Small intestine (tissue), 7 donors: ENCODE data around the gene DEK. TPM values are rescaled to one million over a fixed set of nuclear protein-coding genes. Genes with fewer than 3 reads are reported as not detected.

Source experiments
- DNase-seq, 2 donors: peaks; one replicate each; pipeline versions ENCODE4 v3.0.0 to v3.0.0-alpha.2; 2013
- FAIRE-seq: peaks from 2 replicates; lab custom pipeline; 2012; peaks lifted over from hg19 to GRCh38; lab: Jason Lieb, UNC
- H3K27ac ChIP-seq, 3 donors: one replicate each; pipeline ENCODE4 v1.5.1; 2013; ENCODE audit warnings: low read length in 2 of 3, mild to moderate bottlenecking in 2 of 3, control low read depth in 1 of 3, inconsistent platforms in 1 of 3, low read depth in 1 of 3, moderate library complexity in 1 of 3
- H3K27me3 ChIP-seq, 3 donors: one replicate each; pipeline ENCODE4 v1.6.1; 2013; ENCODE audit warnings: low read length in 3 of 3, inconsistent platforms in 1 of 3; ENCODE audit not compliant: control insufficient read depth in 3 of 3, insufficient read depth in 3 of 3
- H3K36me3 ChIP-seq, 3 donors: one replicate each; pipeline ENCODE4 v1.6.1; 2013; ENCODE audit warnings: low read length in 3 of 3, inconsistent platforms in 1 of 3, low read depth in 1 of 3, mild to moderate bottlenecking in 1 of 3, moderate library complexity in 1 of 3; ENCODE audit not compliant: control insufficient read depth in 3 of 3, insufficient read depth in 2 of 3
- H3K4me1 ChIP-seq, 3 donors: one replicate each; pipeline ENCODE4 v1.6.1; 2013; ENCODE audit warnings: low read length in 2 of 3, inconsistent platforms in 1 of 3, low read depth in 1 of 3, mild to moderate bottlenecking in 1 of 3, moderate library complexity in 1 of 3; ENCODE audit not compliant: control insufficient read depth in 3 of 3, insufficient read depth in 2 of 3
- H3K4me3 ChIP-seq, 3 donors: one replicate each; pipeline ENCODE4 v1.5.1; 2013; ENCODE audit warnings: low read length in 3 of 3, control low read depth in 1 of 3, inconsistent platforms in 1 of 3, low read depth in 1 of 3, mild to moderate bottlenecking in 1 of 3, moderate library complexity in 1 of 3
- H3K9me3 ChIP-seq, 2 donors: one replicate each; pipeline ENCODE4 v1.6.1; 2013; ENCODE audit warnings: low read depth in 1 of 2, low read length in 1 of 2; ENCODE audit not compliant: control insufficient read depth in 2 of 2, insufficient read depth in 1 of 2
- WGBS, 3 donors: extraction: QIAGEN DNeasy Blood & Tissue Kit; methylation state at CpG; one replicate each; pipeline ENCODE4 v1.1.7; 2013; 5-methylcytosine and 5-hydroxymethylcytosine counted together
- polyA plus RNA-seq, 4 donors: library from polyadenylated mRNA; stranded (reverse) in 3 of 4; unstranded in 1 of 4; fragments of 200-250 nt in 3 of 4; fragments of 120-200 nt in 1 of 4; gene quantifications; one replicate each; pipeline versions ENCODE4 v1.2.1 to v1.2.3, GENCODE V29; 2013
- donor health status: healthy with polysubstance abuse.
- donor health status: control.
- donor health status: control.
- donor health status: Bipolar disorder and iron deficiency.
- donor health status: healthy.

Gene DEK
- polyA plus RNA-seq, 4 donors, result 55.7 to 113 (median 69.2) TPM

GRCh38 chr6:18263418-18264218 is 712 bp downstream of the DEK start:
- DNase-seq, result peak; percentile 21 to 45

GRCh38 chr6:18262702-18263417 is 1.5 kb downstream of the DEK start:
- DNase-seq, result peak; percentile 48 to 60
- 3 to 5% (median 4%) methylated on average over 18 of the region's 18 CpGs for WGBS, 3 donors
- Histone ChIP-seq H3K27ac (peak overlapping the region in 2 of 3 donors; percentile 37 to 81), H3K36me3 (peaks cover 0 to 10% (median 0%) of the 10 kb centered on the region in 3 donors), H3K27me3 (no peaks in the 10 kb centered on the region), H3K4me3 (peak overlapping the region in 2 of 3 donors; percentile 90 to 92), H3K9me3 (peaks cover 0 to 9% of the 10 kb centered on the region in 2 donors), H3K4me1 (peaks cover 4 to 13% (median 6%) of the 10 kb centered on the region in 3 donors)
- FAIRE-seq, result no peak

More at GRCh38 chr6:18263418-18264218, 712 bp downstream of the DEK start:
- H3K4me1 ChIP-seq, result peaks cover 4 to 13% (median 6%) of the 10 kb centered on the region in 3 donors
- H3K9me3 ChIP-seq, result peaks cover 0 to 9% of the 10 kb centered on the region in 2 donors
- FAIRE-seq, result no peak
- H3K36me3 ChIP-seq, result peaks cover 0 to 10% (median 0%) of the 10 kb centered on the region in 3 donors
- 0% methylated on average over 44 to 50 of the region's 50 CpGs for WGBS, 3 donors
- H3K27me3 ChIP-seq, result no peaks in the 10 kb centered on the region
- H3K4me3 ChIP-seq, result peak overlapping the region; percentile 83 to 92 (median 90)
- peak overlapping the region; percentile 81 to 97 (median 84) for H3K27ac ChIP-seq

GRCh38 chr6:18261877-18262276 is 2.5 kb downstream of the DEK start:
- Histone ChIP-seq H3K4me1 (peaks cover 4 to 13% (median 6%) of the 10 kb centered on the region in 3 donors), H3K9me3 (peaks cover 0 to 9% of the 10 kb centered on the region in 2 donors), H3K27me3 (no peaks in the 10 kb centered on the region), H3K36me3 (peaks cover 0 to 14% (median 0%) of the 10 kb centered on the region in 3 donors), H3K4me3 (no peak overlapping the region), H3K27ac (no peak overlapping the region)
- FAIRE-seq (no peak), DNase-seq (no peak)
- WGBS, 3 donors, result 51 to 69% (median 58%) methylated on average over 6 of the region's 6 CpGs

- WGBS, 3 donors, result 35 to 45% (median 45%) methylated on average over 4 of the region's 4 CpGs
- no peak for DNase-seq
- FAIRE-seq, result no peak
- Histone ChIP-seq H3K36me3 (peaks cover 0 to 19% (median 0%) of the 10 kb centered on the region in 3 donors), H3K4me1 (peaks cover 4 to 13% (median 6%) of the 10 kb centered on the region in 3 donors), H3K9me3 (peaks cover 0 to 1% of the 10 kb centered on the region in 2 donors), H3K4me3 (no peak overlapping the region), H3K27ac (no peak overlapping the region), H3K27me3 (no peaks in the 10 kb centered on the region)
These were observed 3.8 kb downstream of the DEK start for GRCh38 chr6:18260448-18261106.

- FAIRE-seq, result no peak
- no peak overlapping the region for H3K27ac ChIP-seq
- 69 to 81% (median 79%) methylated on average over 4 of the region's 4 CpGs for WGBS, 3 donors
These were observed 4.5 kb downstream of the DEK start for GRCh38 chr6:18259675-18260447.

GRCh38 chr6:18254793-18255192 is 9.5 kb downstream of the DEK start:
- H3K27me3 ChIP-seq, result no peaks in the 10 kb centered on the region
- H3K4me3 ChIP-seq, result no peak overlapping the region
- H3K36me3 ChIP-seq, result peaks cover 0 to 33% (median 15%) of the 10 kb centered on the region in 3 donors
- no peaks in the 10 kb centered on the region for H3K9me3 ChIP-seq
- DNase-seq, result no peak
- no peak for FAIRE-seq
- no peaks in the 10 kb centered on the region for H3K4me1 ChIP-seq
- 85 to 88% (median 85%) methylated on average over 6 of the region's 6 CpGs for WGBS, 3 donors
- peak overlapping the region in 1 of 3 donors; percentile 20 for H3K27ac ChIP-seq

More at GRCh38 chr6:18259675-18260447, 4.5 kb downstream of the DEK start:
- Histone ChIP-seq H3K9me3 (no peaks in the 10 kb centered on the region), H3K27me3 (no peaks in the 10 kb centered on the region), H3K36me3 (peaks cover 0 to 21% (median 2%) of the 10 kb centered on the region in 3 donors), H3K4me1 (peaks cover 4 to 13% (median 6%) of the 10 kb centered on the region in 3 donors), H3K4me3 (no peak overlapping the region)
- no peak for DNase-seq

- Histone ChIP-seq H3K4me1 (no peaks in the 10 kb centered on the region), H3K27ac (no peak overlapping the region), H3K9me3 (no peaks in the 10 kb centered on the region), H3K36me3 (peaks cover 0 to 33% (median 18%) of the 10 kb centered on the region in 3 donors), H3K27me3 (no peaks in the 10 kb centered on the region), H3K4me3 (no peak overlapping the region)
- DNase-seq (no peak), FAIRE-seq (no peak)
- 89 to 90% (median 89%) methylated on average over 5 of the region's 5 CpGs for WGBS, 3 donors
These were observed 10.7 kb downstream of the DEK start for GRCh38 chr6:18253635-18254034.
